Measurements from ENCODE around the gene UBE2E2. TPM values are rescaled to one million over a fixed set of nuclear protein-coding genes. Genes with fewer than 3 reads are reported as not detected.

Gene UBE2E2
- polyA plus RNA-seq, 1 donor (not counting 4 experiments of a cell fraction or from before 2014, with no cell fraction given): 63.2 TPM

GRCh38 chr3:23435318-23435717 lies 232.2 kb downstream of the UBE2E2 start:
- no peak overlapping the region for H2AFZ ChIP-seq (ENCODE audit: control insufficient read depth, low read length)
- H3K9ac ChIP-seq (ENCODE audit: control insufficient read depth, extremely low read depth, insufficient read depth, low read length): no peak overlapping the region
- no peak for DNase-seq (ENCODE audit: low read depth, low spot score)
- H3K79me2 ChIP-seq (ENCODE audit: control insufficient read depth, insufficient read depth, low read length): no peaks in the 10 kb centered on the region
- no peaks in the 10 kb centered on the region for H3K36me3 ChIP-seq (ENCODE audit: control insufficient read depth in 2 of 2, extremely low read depth in 1 of 2, insufficient read depth in 2 of 2, low read length in 2 of 2)
- no peak for FAIRE-seq
- TF ChIP-seq, protein P1, sequence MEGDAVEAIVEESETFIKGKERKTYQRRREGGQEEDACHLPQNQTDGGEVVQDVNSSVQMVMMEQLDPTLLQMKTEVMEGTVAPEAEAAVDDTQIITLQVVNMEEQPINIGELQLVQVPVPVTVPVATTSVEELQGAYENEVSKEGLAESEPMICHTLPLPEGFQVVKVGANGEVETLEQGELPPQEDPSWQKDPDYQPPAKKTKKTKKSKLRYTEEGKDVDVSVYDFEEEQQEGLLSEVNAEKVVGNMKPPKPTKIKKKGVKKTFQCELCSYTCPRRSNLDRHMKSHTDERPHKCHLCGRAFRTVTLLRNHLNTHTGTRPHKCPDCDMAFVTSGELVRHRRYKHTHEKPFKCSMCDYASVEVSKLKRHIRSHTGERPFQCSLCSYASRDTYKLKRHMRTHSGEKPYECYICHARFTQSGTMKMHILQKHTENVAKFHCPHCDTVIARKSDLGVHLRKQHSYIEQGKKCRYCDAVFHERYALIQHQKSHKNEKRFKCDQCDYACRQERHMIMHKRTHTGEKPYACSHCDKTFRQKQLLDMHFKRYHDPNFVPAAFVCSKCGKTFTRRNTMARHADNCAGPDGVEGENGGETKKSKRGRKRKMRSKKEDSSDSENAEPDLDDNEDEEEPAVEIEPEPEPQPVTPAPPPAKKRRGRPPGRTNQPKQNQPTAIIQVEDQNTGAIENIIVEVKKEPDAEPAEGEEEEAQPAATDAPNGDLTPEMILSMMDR (optimal IDR thresholded peaks at IDR 0.05 in 1 of 3, IDR thresholded peaks at IDR 0.05 in 1 of 3, conservative IDR thresholded peaks at IDR 0.05 in 1 of 3; ENCODE audit: extremely low read depth in 1 of 3, insufficient read depth in 2 of 3, low read length in 3 of 3): no peak
- TF ChIP-seq EZH2 (IDR thresholded peaks at IDR 0.05; ENCODE audit: low read length): no peak
- no peak overlapping the region for H3K4me2 ChIP-seq (ENCODE audit: control insufficient read depth, extremely low read depth, insufficient read depth, low read depth, low read length)
- no peak overlapping the region for H3K4me3 ChIP-seq (ENCODE audit: control insufficient read depth in 2 of 3, extremely low read depth in 1 of 3, insufficient read depth in 2 of 3, low read depth in 1 of 3, low read length in 3 of 3)
- peaks cover 2% of the 10 kb centered on the region for H4K20me1 ChIP-seq (ENCODE audit: control insufficient read depth, extremely low read depth, insufficient read depth, low read length)
- dilution Hi-C loops (cut with MboI; ENCODE audit: extremely low pct_ligation_motif_present, low sequenced_read_pairs): no loop called here
- no peaks in the 10 kb centered on the region for H3K9me3 ChIP-seq (ENCODE audit: control insufficient read depth, low read depth, low read length)
- no peaks in the 10 kb centered on the region for H3K27me3 ChIP-seq (ENCODE audit: control insufficient read depth, extremely low read depth, insufficient read depth, low read length)
- H3K9me1 ChIP-seq (ENCODE audit: control insufficient read depth, extremely low read depth, insufficient read depth, low read length): no peaks in the 10 kb centered on the region
- no peaks in the 10 kb centered on the region for H3K4me1 ChIP-seq (ENCODE audit: control insufficient read depth, extremely low read depth, insufficient read depth, low read length)
- H3K27ac ChIP-seq (ENCODE audit: control insufficient read depth, insufficient read depth, low read length): no peak overlapping the region

DNA sequence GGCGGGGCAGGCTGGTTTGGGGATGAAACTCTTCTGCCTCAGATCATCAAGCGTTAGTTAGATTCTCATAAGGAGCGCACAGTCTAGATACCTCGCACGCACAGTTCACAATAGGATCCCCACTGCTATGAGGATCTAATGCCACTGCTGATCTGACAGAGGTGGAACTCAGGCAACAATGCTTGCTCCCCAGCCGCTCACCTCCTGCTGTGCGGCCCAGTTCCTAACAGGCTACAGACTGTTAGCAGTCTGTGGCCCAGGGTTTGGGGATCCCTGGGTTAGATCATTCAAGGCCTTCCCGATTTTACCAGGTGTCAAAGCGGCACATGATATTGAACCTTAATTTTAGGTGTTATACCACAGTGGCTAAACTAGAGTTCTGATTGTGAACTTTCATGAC lies 232.8 kb downstream of the UBE2E2 start:
- H2AFZ ChIP-seq (ENCODE audit: control insufficient read depth, low read length): no peak overlapping the region
- dilution Hi-C loops (cut with MboI; ENCODE audit: extremely low pct_ligation_motif_present, low sequenced_read_pairs): no loop called here
- H3K79me2 ChIP-seq (ENCODE audit: control insufficient read depth, insufficient read depth, low read length): no peaks in the 10 kb centered on the region
- no peak overlapping the region for H3K4me3 ChIP-seq (ENCODE audit: control insufficient read depth in 2 of 3, extremely low read depth in 1 of 3, insufficient read depth in 2 of 3, low read depth in 1 of 3, low read length in 3 of 3)
- H3K9me1 ChIP-seq (ENCODE audit: control insufficient read depth, extremely low read depth, insufficient read depth, low read length): no peaks in the 10 kb centered on the region
- DNase-seq (ENCODE audit: low read depth, low spot score): no peak
- no peaks in the 10 kb centered on the region for H3K4me1 ChIP-seq (ENCODE audit: control insufficient read depth, extremely low read depth, insufficient read depth, low read length)
- H3K27me3 ChIP-seq (ENCODE audit: control insufficient read depth, extremely low read depth, insufficient read depth, low read length): no peaks in the 10 kb centered on the region
- H3K9ac ChIP-seq (ENCODE audit: control insufficient read depth, extremely low read depth, insufficient read depth, low read length): no peak overlapping the region
- peaks cover 2% of the 10 kb centered on the region for H4K20me1 ChIP-seq (ENCODE audit: control insufficient read depth, extremely low read depth, insufficient read depth, low read length)
- H3K36me3 ChIP-seq (ENCODE audit: control insufficient read depth in 2 of 2, extremely low read depth in 1 of 2, insufficient read depth in 2 of 2, low read length in 2 of 2): no peaks in the 10 kb centered on the region
- no peaks in the 10 kb centered on the region for H3K9me3 ChIP-seq (ENCODE audit: control insufficient read depth, low read depth, low read length)
- no peak for FAIRE-seq
- H3K27ac ChIP-seq (ENCODE audit: control insufficient read depth, insufficient read depth, low read length): no peak overlapping the region
- TF ChIP-seq, protein P1 (optimal IDR thresholded peaks at IDR 0.05 in 1 of 3, IDR thresholded peaks at IDR 0.05 in 1 of 3, conservative IDR thresholded peaks at IDR 0.05 in 1 of 3; ENCODE audit: extremely low read depth in 1 of 3, insufficient read depth in 2 of 3, low read length in 3 of 3): no peak
- no peak for TF ChIP-seq EZH2 (IDR thresholded peaks at IDR 0.05; ENCODE audit: low read length)
- H3K4me2 ChIP-seq (ENCODE audit: control insufficient read depth, extremely low read depth, insufficient read depth, low read depth, low read length): no peak overlapping the region

All from keratinocyte (primary cell).